ENCODE measurements around the gene TPO.

The TPO gene

DNA sequence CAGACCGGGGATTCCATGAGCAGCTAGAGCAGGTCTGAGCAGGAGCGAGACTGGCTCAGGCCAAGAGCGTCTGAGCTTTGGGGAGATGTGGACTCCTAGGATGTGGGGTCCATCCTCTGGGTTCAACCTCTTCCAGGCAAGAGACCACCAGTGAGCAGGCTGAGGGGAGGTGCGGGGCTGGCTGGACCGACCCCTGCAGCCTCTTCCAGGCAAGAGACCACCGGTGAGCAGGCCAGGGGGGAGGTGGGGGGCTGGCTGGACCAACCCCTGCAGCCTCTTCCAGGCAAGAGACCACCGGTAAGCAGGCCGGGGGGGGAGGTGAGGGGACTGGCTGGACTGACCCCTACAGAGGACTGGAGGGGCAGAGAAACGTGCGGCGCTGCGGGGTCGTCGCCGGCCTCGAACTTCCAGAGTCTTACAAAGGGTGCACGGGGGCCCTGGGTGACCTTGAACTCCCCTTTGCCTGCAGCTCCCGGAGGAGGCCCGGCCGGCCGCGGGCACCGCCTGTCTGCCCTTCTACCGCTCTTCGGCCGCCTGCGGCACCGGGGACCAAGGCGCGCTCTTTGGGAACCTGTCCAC lies 63.4 kb downstream of the TPO start:
- H3K27ac ChIP-seq (ENCODE audit: low read depth, low read length): no peak overlapping the region
- no peak overlapping the region for H3K4me3 ChIP-seq (ENCODE audit: low read length)
- no peaks in the 10 kb centered on the region for H3K36me3 ChIP-seq (ENCODE audit: insufficient read depth, low read length)
- peaks cover 7% of the 10 kb centered on the region for H3K4me1 ChIP-seq (ENCODE audit: insufficient read depth, low read length)
- H3K9ac ChIP-seq (ENCODE audit: low read depth, low read length): no peak overlapping the region
- H3K27me3 ChIP-seq (ENCODE audit: insufficient read depth, low read length): no peaks in the 10 kb centered on the region
- H3K9me3 ChIP-seq (ENCODE audit: insufficient read depth, low read depth, low read length): no peaks in the 10 kb centered on the region
- 97% methylated on average over 30 of the region's 30 CpGs for whole genome bisulfite sequencing

GRCh38 chr2:1477196-1478040 lies 64.2 kb downstream of the TPO start:
- WGBS: 96% methylated on average over 76 of the region's 76 CpGs
- Histone ChIP-seq H3K4me3 (ENCODE audit: low read length) (no peak overlapping the region), H3K27ac (ENCODE audit: low read depth, low read length) (no peak overlapping the region), H3K27me3 (ENCODE audit: insufficient read depth, low read length) (no peaks in the 10 kb centered on the region), H3K4me1 (ENCODE audit: insufficient read depth, low read length) (peaks cover 7% of the 10 kb centered on the region), H3K36me3 (ENCODE audit: insufficient read depth, low read length) (no peaks in the 10 kb centered on the region), H3K9ac (ENCODE audit: low read depth, low read length) (no peak overlapping the region), H3K9me3 (ENCODE audit: insufficient read depth, low read depth, low read length) (no peaks in the 10 kb centered on the region)

DNA sequence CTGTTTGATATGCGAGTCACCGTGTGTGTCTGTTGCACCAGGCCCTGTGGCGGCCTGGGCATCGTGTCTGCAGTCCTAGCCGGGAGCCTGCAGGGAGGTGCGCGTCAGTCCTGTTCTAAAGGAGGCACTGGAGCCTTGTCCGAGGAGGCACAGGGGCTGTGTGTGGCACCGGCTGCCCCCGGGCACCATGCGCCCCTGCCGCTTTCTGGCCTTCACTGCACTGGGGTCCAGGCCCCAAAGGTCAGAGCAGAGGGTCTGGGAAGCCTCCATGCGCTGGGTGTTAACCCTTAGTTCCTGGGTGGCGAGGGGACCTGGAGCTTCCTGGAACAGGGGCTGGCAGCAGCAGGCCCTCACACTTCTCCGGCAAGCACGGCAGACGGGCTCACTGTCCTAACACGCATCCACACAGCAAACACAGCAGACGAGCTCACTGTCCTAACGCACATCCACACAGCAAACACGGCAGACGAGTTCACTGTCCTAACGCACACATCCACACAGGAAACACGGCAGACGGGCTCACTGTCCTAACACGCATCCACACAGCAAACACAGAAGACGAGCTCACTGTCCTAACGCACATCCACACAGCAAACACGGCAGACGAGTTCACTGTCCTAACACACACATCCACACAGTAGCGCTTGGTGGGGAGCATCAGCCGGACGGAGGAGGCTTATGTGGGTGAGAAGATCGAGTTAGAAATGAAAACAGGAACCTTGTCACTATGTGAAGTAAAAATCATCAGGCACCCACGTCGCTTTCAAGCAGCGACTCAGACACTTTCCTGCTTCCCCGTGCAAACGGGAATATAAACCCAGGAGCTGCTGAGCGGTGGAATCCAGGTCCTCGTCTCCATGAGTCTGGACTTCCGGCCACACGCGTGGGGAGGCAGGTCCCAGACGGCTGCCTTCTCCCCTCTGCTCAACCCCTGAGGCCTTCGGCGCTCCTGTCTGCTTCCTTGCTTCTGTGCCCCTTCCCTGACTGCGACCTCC lies 65.3 kb downstream of the TPO start:
- Histone ChIP-seq H3K9ac (ENCODE audit: low read depth, low read length) (no peak overlapping the region), H3K27me3 (ENCODE audit: insufficient read depth, low read length) (no peaks in the 10 kb centered on the region), H3K4me3 (ENCODE audit: low read length) (no peak overlapping the region), H3K4me1 (ENCODE audit: insufficient read depth, low read length) (peaks cover 7% of the 10 kb centered on the region), H3K27ac (ENCODE audit: low read depth, low read length) (no peak overlapping the region), H3K9me3 (ENCODE audit: insufficient read depth, low read depth, low read length) (no peaks in the 10 kb centered on the region), H3K36me3 (ENCODE audit: insufficient read depth, low read length) (no peaks in the 10 kb centered on the region)
- WGBS: 94% methylated on average over 48 of the region's 48 CpGs

DNA sequence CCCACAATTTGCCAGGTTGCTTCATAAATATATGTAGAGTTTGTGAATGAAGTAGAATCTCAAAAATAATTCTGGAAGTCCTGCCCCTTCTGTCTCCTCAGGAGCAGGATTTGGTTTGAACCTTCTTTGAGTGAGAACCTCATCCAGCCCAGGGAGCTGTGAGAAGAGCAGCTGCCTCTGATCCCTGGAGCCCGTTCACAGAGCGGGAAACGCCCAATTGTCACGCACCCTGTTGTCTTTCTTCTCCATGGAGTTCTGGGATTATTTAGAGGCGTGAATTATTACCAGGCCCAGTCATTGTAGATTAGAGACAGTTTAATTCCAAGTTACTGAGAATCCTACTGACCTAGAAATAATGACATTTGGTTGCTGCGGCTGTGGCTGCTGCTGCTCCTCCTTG lies 66.1 kb downstream of the TPO start:
- no peak overlapping the region for H3K27ac ChIP-seq (ENCODE audit: low read depth, low read length)
- no peaks in the 10 kb centered on the region for H3K27me3 ChIP-seq (ENCODE audit: insufficient read depth, low read length)
- H3K9ac ChIP-seq (ENCODE audit: low read depth, low read length): no peak overlapping the region
- H3K9me3 ChIP-seq (ENCODE audit: insufficient read depth, low read depth, low read length): no peaks in the 10 kb centered on the region
- H3K36me3 ChIP-seq (ENCODE audit: insufficient read depth, low read length): no peaks in the 10 kb centered on the region
- H3K4me1 ChIP-seq (ENCODE audit: insufficient read depth, low read length): peaks cover 7% of the 10 kb centered on the region
- 95% methylated on average over 6 of the region's 6 CpGs for WGBS
- no peak overlapping the region for H3K4me3 ChIP-seq (ENCODE audit: low read length)

DNA sequence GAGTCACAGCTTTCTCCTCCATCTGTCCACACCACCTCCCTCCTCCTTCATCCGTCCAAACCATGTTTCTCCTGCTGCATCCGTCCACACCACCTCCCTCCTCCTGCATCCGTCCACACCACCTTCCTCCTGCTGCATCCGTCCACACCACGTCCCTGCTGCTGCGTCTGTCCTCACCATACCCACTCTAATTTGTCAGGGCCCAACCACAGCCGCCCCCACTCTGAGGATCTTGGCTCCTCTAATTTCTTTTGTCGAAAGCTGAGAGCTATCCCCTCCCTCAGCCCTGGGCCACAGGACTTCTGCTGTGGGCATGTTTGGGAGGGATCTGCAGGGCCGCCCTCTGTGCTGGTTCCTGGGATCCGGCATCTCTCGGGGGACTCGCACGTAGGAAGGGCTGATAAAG lies 67.4 kb downstream of the TPO start:
- Histone ChIP-seq H3K4me3 (ENCODE audit: low read length) (no peak overlapping the region), H3K36me3 (ENCODE audit: insufficient read depth, low read length) (no peaks in the 10 kb centered on the region), H3K4me1 (ENCODE audit: insufficient read depth, low read length) (no peaks in the 10 kb centered on the region), H3K9me3 (ENCODE audit: insufficient read depth, low read depth, low read length) (no peaks in the 10 kb centered on the region), H3K9ac (ENCODE audit: low read depth, low read length) (no peak overlapping the region), H3K27ac (ENCODE audit: low read depth, low read length) (no peak overlapping the region), H3K27me3 (ENCODE audit: insufficient read depth, low read length) (no peaks in the 10 kb centered on the region)
- WGBS: 88% methylated on average over 13 of the region's 13 CpGs

GRCh38 chr2:1481406-1482252 lies 68.4 kb downstream of the TPO start:
- Histone ChIP-seq H3K9ac (ENCODE audit: low read depth, low read length) (no peak overlapping the region), H3K4me1 (ENCODE audit: insufficient read depth, low read length) (no peaks in the 10 kb centered on the region), H3K9me3 (ENCODE audit: insufficient read depth, low read depth, low read length) (no peaks in the 10 kb centered on the region), H3K27ac (ENCODE audit: low read depth, low read length) (no peak overlapping the region), H3K36me3 (ENCODE audit: insufficient read depth, low read length) (no peaks in the 10 kb centered on the region), H3K4me3 (ENCODE audit: low read length) (no peak overlapping the region), H3K27me3 (ENCODE audit: insufficient read depth, low read length) (no peaks in the 10 kb centered on the region)
- 95% methylated on average over 20 of the region's 20 CpGs for WGBS

DNA sequence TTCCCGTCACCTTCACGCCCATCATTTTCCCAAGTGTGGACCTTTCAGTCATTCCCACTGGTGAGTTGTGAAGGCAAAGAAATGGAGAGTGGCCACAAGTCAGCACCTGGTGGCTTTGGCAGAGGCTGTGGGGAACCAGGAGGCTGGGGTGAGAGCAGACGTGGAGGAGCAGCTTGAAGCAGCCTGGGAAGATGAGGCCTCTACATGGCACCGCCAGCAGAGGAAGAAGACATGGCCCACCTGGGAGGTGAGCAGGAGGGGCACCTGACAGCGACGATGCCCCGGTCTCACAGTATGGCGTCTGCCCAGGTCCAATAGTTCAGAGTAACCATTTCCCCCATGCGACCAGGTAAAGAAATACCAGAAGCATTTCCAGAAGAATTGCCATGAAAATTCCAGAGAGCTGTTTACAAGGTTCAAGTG lies 69.0 kb downstream of the TPO start:
- WGBS: 94% methylated on average over 9 of the region's 9 CpGs
- no peak overlapping the region for H3K4me3 ChIP-seq (ENCODE audit: low read length)
- no peaks in the 10 kb centered on the region for H3K36me3 ChIP-seq (ENCODE audit: insufficient read depth, low read length)
- H3K27ac ChIP-seq (ENCODE audit: low read depth, low read length): no peak overlapping the region
- no peaks in the 10 kb centered on the region for H3K4me1 ChIP-seq (ENCODE audit: insufficient read depth, low read length)
- H3K27me3 ChIP-seq (ENCODE audit: insufficient read depth, low read length): no peaks in the 10 kb centered on the region
- no peak overlapping the region for H3K9ac ChIP-seq (ENCODE audit: low read depth, low read length)
- no peaks in the 10 kb centered on the region for H3K9me3 ChIP-seq (ENCODE audit: insufficient read depth, low read depth, low read length)

- Histone ChIP-seq H3K9ac (ENCODE audit: low read depth, low read length) (no peak overlapping the region), H3K9me3 (ENCODE audit: insufficient read depth, low read depth, low read length) (no peaks in the 10 kb centered on the region), H3K27me3 (ENCODE audit: insufficient read depth, low read length) (no peaks in the 10 kb centered on the region), H3K36me3 (ENCODE audit: insufficient read depth, low read length) (no peaks in the 10 kb centered on the region), H3K4me3 (ENCODE audit: low read length) (no peak overlapping the region), H3K4me1 (ENCODE audit: insufficient read depth, low read length) (no peaks in the 10 kb centered on the region), H3K27ac (ENCODE audit: low read depth, low read length) (no peak overlapping the region)
- WGBS: 94% methylated on average over 4 of the region's 4 CpGs
These were observed 69.7 kb downstream of the TPO start for GRCh38 chr2:1482981-1483380.

DNA sequence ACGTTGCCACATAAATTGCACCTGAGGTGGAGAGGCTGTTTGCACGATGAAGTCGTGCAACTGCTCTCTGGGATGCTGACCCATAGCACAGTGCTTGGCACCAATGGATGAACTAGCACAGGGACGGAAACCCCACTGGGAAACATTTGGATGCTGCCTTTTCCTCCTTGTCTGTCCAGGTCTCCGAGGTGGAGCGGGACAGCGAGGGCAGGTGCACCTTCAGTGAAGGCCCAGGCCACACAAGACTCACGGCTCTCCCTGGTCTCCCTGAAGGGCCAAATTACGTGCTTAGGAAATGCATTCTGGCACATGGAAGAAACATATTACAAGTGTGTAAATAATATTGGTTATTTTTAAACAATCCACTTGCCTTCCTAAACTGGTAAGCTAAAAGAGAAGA lies 70.3 kb downstream of the TPO start:
- H3K27me3 ChIP-seq (ENCODE audit: insufficient read depth, low read length): no peaks in the 10 kb centered on the region
- H3K36me3 ChIP-seq (ENCODE audit: insufficient read depth, low read length): no peaks in the 10 kb centered on the region
- WGBS: 92% methylated on average over 9 of the region's 9 CpGs

DNA sequence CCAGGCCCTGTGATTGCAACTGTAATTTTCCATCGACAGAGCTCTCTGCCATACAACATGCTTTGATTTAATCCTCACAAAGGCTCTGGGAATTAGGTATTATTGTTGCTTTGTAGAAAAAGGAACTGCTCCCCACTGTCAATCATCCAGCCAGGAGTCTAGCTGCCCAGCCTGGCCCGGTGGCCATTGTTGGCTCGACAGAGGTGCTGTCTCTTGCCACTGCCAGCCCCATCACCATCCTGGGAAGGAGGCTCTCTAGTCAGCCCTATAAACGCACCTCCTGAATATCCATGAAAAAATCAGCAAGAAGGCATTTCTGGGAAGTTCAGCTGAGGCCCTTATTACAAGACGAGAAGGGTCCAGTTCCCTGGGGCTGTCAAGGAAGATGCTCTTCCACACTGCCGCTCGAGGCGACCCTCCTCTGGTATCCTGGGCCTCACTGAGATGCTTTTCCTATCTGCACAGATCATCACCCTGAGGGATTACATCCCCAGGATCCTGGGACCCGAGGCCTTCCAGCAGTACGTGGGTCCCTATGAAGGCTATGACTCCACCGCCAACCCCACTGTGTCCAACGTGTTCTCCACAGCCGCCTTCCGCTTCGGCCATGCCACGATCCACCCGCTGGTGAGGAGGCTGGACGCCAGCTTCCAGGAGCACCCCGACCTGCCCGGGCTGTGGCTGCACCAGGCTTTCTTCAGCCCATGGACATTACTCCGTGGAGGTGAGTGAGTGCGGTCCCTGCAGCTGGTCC lies 71.0 kb downstream of the TPO start:
- H3K9ac ChIP-seq (ENCODE audit: low read depth, low read length): no peak overlapping the region
- H3K9me3 ChIP-seq (ENCODE audit: insufficient read depth, low read depth, low read length): no peaks in the 10 kb centered on the region
- no peaks in the 10 kb centered on the region for H3K4me1 ChIP-seq (ENCODE audit: insufficient read depth, low read length)
- H3K4me3 ChIP-seq (ENCODE audit: low read length): no peak overlapping the region
- no peak overlapping the region for H3K27ac ChIP-seq (ENCODE audit: low read depth, low read length)
- WGBS: 95% methylated on average over 22 of the region's 22 CpGs
- H3K27me3 ChIP-seq (ENCODE audit: insufficient read depth, low read length): no peaks in the 10 kb centered on the region
- no peaks in the 10 kb centered on the region for H3K36me3 ChIP-seq (ENCODE audit: insufficient read depth, low read length)

More for the DNA sequence above, 70.3 kb downstream of the TPO start:
- H3K27ac ChIP-seq (ENCODE audit: low read depth, low read length): no peak overlapping the region
- H3K4me1 ChIP-seq (ENCODE audit: insufficient read depth, low read length): no peaks in the 10 kb centered on the region
- no peak overlapping the region for H3K4me3 ChIP-seq (ENCODE audit: low read length)
- no peaks in the 10 kb centered on the region for H3K9me3 ChIP-seq (ENCODE audit: insufficient read depth, low read depth, low read length)
- no peak overlapping the region for H3K9ac ChIP-seq (ENCODE audit: low read depth, low read length)
